Common myeloid progenitor, CD34-positive (primary cell): ENCODE results near the gene CTBP2.

Experiments used
- CTCF ChIA-PET: fragments of 350-600 bp; sonication (Branson Sonifier 250); formaldehyde crosslinking; loops from one replicate; lab custom pipeline; 2021; ENCODE audit warnings: antibody characterized with exemption; lab: Charles Lee
- POLR2A ChIA-PET: fragments of 350-600 bp; sonication (Branson Sonifier 250); formaldehyde crosslinking; loops from one replicate; lab custom pipeline; 2021; ENCODE audit warnings: antibody characterized with exemption; lab: Charles Lee
- DNase-seq, 3 donors: peaks; one replicate each; pipeline versions ENCODE4 v3.0.0 to v3.0.0-alpha.2; 2013
- H3K27ac ChIP-seq, 2 experiments: 1 replicate in 1 of 2; 2 replicates in 1 of 2; pipeline ENCODE4 v1.7.0; 2013; ENCODE audit warnings: inconsistent platforms in 2 of 2, low read length in 2 of 2, mild to moderate bottlenecking in 2 of 2, low read depth in 1 of 2, moderate library complexity in 1 of 2; ENCODE audit not compliant: severe bottlenecking in 2 of 2, insufficient read depth in 1 of 2, poor library complexity in 1 of 2
- H3K27me3 ChIP-seq, 5 experiments: replicated peaks in 2 of 5; 1 replicate in 3 of 5; 2 replicates in 2 of 5; pipeline versions ENCODE4 v1.6.1 to v1.7.0; 2013; ENCODE audit warnings: low read length in 4 of 5, mild to moderate bottlenecking in 2 of 5, moderate library complexity in 2 of 5, inconsistent platforms in 1 of 5; ENCODE audit not compliant: insufficient read depth in 5 of 5, control insufficient read depth in 4 of 5
- H3K36me3 ChIP-seq, 4 experiments: 1 replicate in 2 of 4; 2 replicates in 2 of 4; pipeline versions ENCODE4 v1.6.1 to v1.7.0; 2013; ENCODE audit warnings: low read length in 3 of 4, control low read depth in 1 of 4, mild to moderate bottlenecking in 1 of 4; ENCODE audit not compliant: control insufficient read depth in 4 of 4, insufficient read depth in 4 of 4
- H3K4me1 ChIP-seq, 4 experiments: 1 replicate in 3 of 4; 2 replicates in 1 of 4; pipeline versions ENCODE4 v1.6.1 to v1.7.1; 2013; ENCODE audit warnings: low read length in 3 of 4, mild to moderate bottlenecking in 3 of 4, control low read depth in 1 of 4, inconsistent platforms in 1 of 4, moderate library complexity in 1 of 4; ENCODE audit not compliant: control insufficient read depth in 4 of 4, insufficient read depth in 4 of 4; ENCODE audit errors: control extremely low read depth in 1 of 4
- H3K4me3 ChIP-seq, 7 experiments: 1 replicate in 4 of 7; 2 replicates in 3 of 7; pipeline versions ENCODE4 v1.5.1 to v1.7.0; 2013; ENCODE audit warnings: mild to moderate bottlenecking in 7 of 7, low read length in 6 of 7, moderate library complexity in 6 of 7, inconsistent platforms in 2 of 7, low read depth in 2 of 7, control low read depth in 1 of 7; ENCODE audit not compliant: insufficient read depth in 4 of 7, control insufficient read depth in 1 of 7; ENCODE audit errors: extremely low read depth in 1 of 7
- H3K9me3 ChIP-seq, 5 experiments: 1 replicate in 4 of 5; 2 replicates in 1 of 5; pipeline versions ENCODE4 v1.6.1 to v1.7.1; 2013; ENCODE audit warnings: low read length in 4 of 5, mild to moderate bottlenecking in 2 of 5, inconsistent platforms in 1 of 5, low read depth in 1 of 5, moderate library complexity in 1 of 5; ENCODE audit not compliant: control insufficient read depth in 4 of 5, insufficient read depth in 2 of 5; ENCODE audit errors: control extremely low read depth in 1 of 5
- WGBS: methylation state at CpG from one replicate; pipeline ENCODE4 v1.1.5; 2013; ENCODE audit not compliant: insufficient coverage; 5-methylcytosine and 5-hydroxymethylcytosine counted together

The CTBP2 gene

GRCh38 chr10:125121003-125121402, 39.4 kb downstream of the CTBP2 start:
- 96% methylated on average over 5 of the region's 8 CpGs for WGBS
- POLR2A ChIA-PET, result interaction anchor here (0.6 to 1.0 kb wide), 2 partner anchors 19 to 331 kb away, joined by 3 read pairs; no protein-coding TSS in a partner anchor
- no peak overlapping the region for H3K27ac ChIP-seq

GRCh38 chr10:125120053-125120710, 40.2 kb downstream of the CTBP2 start:
- Histone ChIP-seq H3K27me3 (no peaks in the 10 kb centered on the region), H3K27ac (no peak overlapping the region), H3K9me3 (no peaks in the 10 kb centered on the region), H3K36me3 (peaks cover 5 to 30% (median 11%) of the 10 kb centered on the region in 4 experiments), H3K4me3 (no peak overlapping the region), H3K4me1 (no peaks in the 10 kb centered on the region)
- POLR2A ChIA-PET, result interaction anchor here (1.0 kb wide), 1 partner anchor 20 kb away, joined by 3 read pairs; no protein-coding TSS in a partner anchor
- no peak for DNase-seq
- 97% methylated on average over 11 of the region's 11 CpGs for WGBS
- CTCF ChIA-PET, result interaction anchor here (1.2 kb wide), 1 partner anchor 57 kb away, joined by 4 read pairs; no protein-coding TSS in a partner anchor

More at GRCh38 chr10:125121003-125121402, 39.4 kb downstream of the CTBP2 start:
- H3K36me3 ChIP-seq, result peaks cover 8 to 37% (median 11%) of the 10 kb centered on the region in 4 experiments
- H3K9me3 ChIP-seq, result no peaks in the 10 kb centered on the region
- CTCF ChIA-PET, result no interaction called here
- H3K4me3 ChIP-seq, result no peak overlapping the region
- H3K4me1 ChIP-seq, result no peaks in the 10 kb centered on the region
- no peak for DNase-seq
- no peaks in the 10 kb centered on the region for H3K27me3 ChIP-seq

DNA sequence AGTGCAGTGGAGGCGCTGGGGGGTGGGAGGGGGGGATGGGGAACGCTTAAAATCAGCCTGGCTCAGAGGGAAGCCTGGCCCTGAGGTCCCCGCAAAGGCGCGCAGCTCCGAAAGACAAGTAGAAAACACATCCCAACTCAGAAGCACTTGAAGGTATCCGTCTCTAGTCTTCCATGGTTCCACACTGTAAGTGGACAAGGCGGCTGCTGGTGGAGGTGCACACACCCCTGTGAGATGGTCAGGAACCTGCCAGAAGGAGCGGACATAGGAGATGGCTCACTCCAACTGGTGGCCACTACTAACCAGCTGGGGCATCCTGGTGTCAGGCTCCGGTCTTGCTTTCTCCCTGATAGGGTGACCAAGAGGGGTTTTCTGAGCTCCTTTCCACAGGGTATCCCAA, 41.7 kb downstream of the CTBP2 start:
- CTCF ChIA-PET, result interaction anchor here (0.8 to 1.2 kb wide), 3 partner anchors 9 to 26 kb away, joined by 3 to 5 read pairs (median 3); no protein-coding TSS in a partner anchor
- no peaks in the 10 kb centered on the region for H3K27me3 ChIP-seq
- no peak overlapping the region for H3K27ac ChIP-seq
- no peaks in the 10 kb centered on the region for H3K4me1 ChIP-seq
- H3K9me3 ChIP-seq, result no peaks in the 10 kb centered on the region
- DNase-seq, result no peak
- WGBS, result 98% methylated on average over 6 of the region's 10 CpGs
- POLR2A ChIA-PET, result no interaction called here
- H3K36me3 ChIP-seq, result peaks cover 5 to 21% (median 12%) of the 10 kb centered on the region in 4 experiments
- no peak overlapping the region for H3K4me3 ChIP-seq

GRCh38 chr10:125118011-125118611, 42.3 kb downstream of the CTBP2 start:
- Histone ChIP-seq H3K36me3 (peaks cover 5 to 20% (median 12%) of the 10 kb centered on the region in 4 experiments), H3K9me3 (no peaks in the 10 kb centered on the region), H3K27me3 (no peaks in the 10 kb centered on the region), H3K27ac (no peak overlapping the region), H3K4me3 (no peak overlapping the region), H3K4me1 (no peaks in the 10 kb centered on the region)
- WGBS, result 93% methylated on average over 13 of the region's 14 CpGs
- CTCF ChIA-PET, result interaction anchor here (1.1 to 1.2 kb wide), 3 partner anchors 9 to 27 kb away, joined by 3 to 5 read pairs (median 3); no protein-coding TSS in a partner anchor
- DNase-seq, result no peak
- POLR2A ChIA-PET, result no interaction called here

- CTCF ChIA-PET, result interaction anchor here (1.2 kb wide), 1 partner anchor 10 kb away, joined by 3 read pairs; no protein-coding TSS in a partner anchor
- H3K36me3 ChIP-seq, result peaks cover 0 to 16% (median 6%) of the 10 kb centered on the region in 4 experiments
- POLR2A ChIA-PET, result no interaction called here
- DNase-seq, result no peak
- no peak overlapping the region for H3K27ac ChIP-seq
- 98% methylated on average over 18 of the region's 18 CpGs for WGBS
- H3K9me3 ChIP-seq, result no peaks in the 10 kb centered on the region
- no peak overlapping the region for H3K4me3 ChIP-seq
- H3K4me1 ChIP-seq, result no peaks in the 10 kb centered on the region
- no peaks in the 10 kb centered on the region for H3K27me3 ChIP-seq
These were observed 43.6 kb downstream of the CTBP2 start for GRCh38 chr10:125116652-125117310.

- no peak overlapping the region for H3K4me3 ChIP-seq
- H3K9me3 ChIP-seq, result no peaks in the 10 kb centered on the region
- POLR2A ChIA-PET, result no interaction called here
- DNase-seq, result no peak
- no peaks in the 10 kb centered on the region for H3K4me1 ChIP-seq
- 94% methylated on average over 8 of the region's 16 CpGs for WGBS
- no peak overlapping the region for H3K27ac ChIP-seq
- H3K36me3 ChIP-seq, result peaks cover 0 to 14% (median 5%) of the 10 kb centered on the region in 4 experiments
- CTCF ChIA-PET, result no interaction called here
- H3K27me3 ChIP-seq, result no peaks in the 10 kb centered on the region
These were observed 44.2 kb downstream of the CTBP2 start for GRCh38 chr10:125116041-125116649.
